NCI-H526 treated with DMSO at 0.1 percent for 48 hours (cell line): ENCODE results near the gene ANK3.
"Not testable (repeated sequence)": the region's sequence is repeated elsewhere in the genome, so short reads cannot be mapped to it uniquely, and the experiment has no call there.

Source experiments
- DNase-seq: peaks from one replicate; lab custom pipeline; 2025; lab: John Stamatoyannopoulos, UW

Gene ANK3

DNA sequence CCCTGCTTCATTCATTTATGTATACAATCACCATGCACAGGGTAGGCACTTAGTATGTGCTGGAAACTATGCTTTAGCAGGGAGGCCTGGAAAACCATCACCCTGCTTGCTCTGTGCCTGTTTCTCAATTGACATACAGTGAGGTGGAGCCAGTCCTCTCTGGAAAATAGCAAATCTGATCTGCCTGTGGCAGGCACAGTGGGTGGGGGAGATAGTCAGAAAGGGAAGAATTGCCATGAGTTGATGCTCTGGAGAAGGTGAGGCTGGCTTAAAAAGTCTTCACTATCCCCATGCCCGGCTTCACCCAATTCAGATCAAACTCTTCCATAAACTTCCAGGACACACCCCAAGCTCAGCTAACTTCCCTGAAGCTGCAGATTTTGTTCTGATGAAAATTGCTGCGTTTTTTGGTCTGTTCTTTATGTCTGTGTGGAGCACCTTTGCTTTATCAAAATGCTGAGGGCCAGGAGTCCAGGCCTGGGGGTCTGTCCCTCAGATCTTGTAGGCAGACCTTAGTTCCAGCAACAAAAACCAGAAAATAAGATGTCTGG, 84.8 kb downstream of the ANK3 start:
- DNase-seq, result no peak

DNA sequence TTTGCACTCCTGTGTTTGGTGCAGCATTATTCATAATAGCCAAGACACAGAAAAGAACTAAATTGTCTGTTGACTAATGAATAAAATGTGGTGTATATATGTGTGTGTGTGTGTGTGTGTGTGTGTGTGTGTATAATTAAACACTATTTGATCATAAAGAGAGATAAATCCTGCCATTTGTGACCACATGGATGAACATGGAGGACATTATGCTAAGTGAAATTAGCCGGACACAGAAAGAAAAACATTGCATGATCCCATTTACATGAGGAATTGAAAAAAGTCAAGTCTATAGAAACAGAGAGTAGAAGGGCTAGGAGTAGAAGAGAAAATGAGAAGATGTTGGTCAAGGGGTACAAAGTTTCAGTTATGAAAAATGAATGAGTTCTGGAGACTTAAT, 85.9 kb downstream of the ANK3 start:
- DNase-seq, result no peak

- DNase-seq, result no peak
Observed at GRCh38 chr10:60299961-60300883, 89.5 kb downstream of the ANK3 start.

- no peak for DNase-seq
Observed at GRCh38 chr10:60299390-60299778, 90.3 kb downstream of the ANK3 start.

DNA sequence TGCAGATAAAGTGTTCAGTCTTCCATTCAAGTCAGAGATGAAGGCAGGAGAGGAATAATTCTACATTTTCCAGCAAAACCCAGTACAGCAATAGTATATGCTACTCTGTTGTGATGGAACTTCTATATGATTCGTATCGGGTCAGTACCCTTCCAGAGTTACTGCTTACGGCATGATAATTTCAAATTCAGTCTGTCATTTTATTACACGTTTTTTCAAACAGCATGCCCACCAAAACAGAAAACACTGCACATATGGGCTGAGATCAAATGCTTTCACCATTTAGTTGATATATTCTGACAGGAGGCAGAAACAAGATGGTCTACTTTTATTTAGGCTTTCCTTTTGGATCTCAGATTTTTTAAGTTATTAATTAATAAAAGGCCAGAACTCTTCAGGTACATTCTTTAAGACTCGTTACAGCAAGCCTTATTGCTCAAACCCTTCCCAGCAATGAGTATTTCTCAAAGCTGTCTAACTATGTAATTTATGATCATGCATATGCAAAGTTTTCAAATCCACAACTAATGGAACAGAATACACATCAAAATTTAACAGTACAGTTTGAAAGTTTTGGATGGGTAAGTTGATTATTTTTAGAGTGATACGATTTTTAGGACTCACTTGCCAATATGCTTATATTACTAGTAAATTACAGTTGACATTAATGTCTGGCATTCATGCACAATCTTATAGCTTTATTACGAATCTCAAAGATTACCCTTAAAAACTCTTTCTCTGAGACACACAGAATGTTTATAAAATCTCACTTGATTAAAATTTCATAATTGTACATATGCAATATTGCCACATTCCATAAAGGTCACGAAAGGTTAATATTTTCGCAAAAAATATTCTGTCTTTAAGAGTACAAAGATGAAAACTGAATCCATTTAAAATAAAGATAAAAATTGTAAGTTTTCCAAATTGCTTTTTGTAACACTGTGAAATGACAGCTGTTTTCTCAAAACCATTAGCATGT, 91.0 kb downstream of the ANK3 start:
- DNase-seq, result no peak

- DNase-seq, result no peak
Observed at GRCh38 chr10:60296073-60296472, 93.6 kb downstream of the ANK3 start.

DNA sequence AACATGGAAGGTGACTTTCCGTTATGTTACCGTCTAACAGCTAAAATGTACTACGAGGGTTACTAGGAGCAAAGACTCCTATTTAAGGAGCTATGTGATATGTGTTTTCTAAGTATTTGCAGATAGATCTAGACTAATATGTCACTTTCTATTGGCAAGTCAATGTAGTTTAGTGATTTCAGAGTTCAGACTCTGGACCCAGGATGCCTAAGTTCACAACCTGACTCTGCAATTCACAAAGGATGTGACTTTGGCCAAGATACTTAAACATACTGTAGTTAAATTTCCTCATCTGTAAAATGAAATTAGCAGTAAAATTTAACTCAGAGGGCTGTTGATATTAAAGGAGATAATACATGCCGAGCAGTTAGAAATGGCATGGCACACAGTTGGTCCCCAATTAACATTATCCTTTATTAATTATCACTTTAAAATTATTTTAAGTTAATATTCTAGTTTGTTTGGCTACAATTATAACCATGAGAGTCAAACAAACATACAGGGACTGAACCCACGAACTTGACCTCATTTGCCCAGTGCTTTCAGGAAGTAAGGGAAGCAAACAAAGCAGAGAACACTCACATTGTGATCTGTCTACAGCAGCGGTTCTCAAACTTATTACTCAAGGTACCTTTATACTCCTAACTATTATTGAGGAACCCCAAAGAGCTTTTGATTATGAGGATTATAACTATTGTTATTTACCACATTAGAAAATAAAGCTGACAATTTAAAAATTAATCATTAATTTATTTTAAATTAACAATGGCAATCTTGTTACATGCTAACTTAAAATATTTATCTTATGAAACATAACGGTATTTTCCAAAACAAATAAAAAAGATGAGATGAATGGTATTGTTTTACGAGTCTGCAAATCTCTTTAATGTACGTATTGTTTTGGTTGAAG, 94.4 kb downstream of the ANK3 start:
- DNase-seq, result no peak

DNA sequence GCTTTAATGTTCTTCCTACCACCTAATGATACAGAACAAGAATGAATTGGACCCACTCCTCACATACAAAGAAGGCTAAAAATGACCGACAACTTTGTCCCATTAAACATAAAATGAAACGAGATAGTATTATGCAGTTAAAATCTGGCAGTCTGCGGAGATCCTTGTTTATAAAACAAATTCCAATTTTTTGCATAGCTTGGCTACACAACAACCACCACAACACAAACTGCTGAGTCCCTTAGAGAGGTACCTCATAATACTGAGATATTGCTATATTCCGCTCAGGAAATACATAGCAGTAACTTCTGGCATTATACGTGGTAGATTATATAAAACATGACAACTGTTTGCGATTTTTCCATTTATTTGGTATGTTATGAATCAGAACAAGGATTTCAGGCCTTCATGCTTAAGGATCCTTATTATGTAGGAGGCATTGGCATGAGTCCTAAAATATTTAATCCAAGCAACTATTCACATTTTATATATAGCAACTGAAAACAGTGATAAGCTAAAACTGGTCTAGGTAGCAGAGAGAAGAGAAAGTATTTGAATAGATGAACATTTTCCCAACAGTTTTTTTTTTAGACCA, 96.0 kb downstream of the ANK3 start:
- no peak for DNase-seq

- DNase-seq, result no peak
Observed at GRCh38 chr10:60292998-60293397, 96.7 kb downstream of the ANK3 start.

DNA sequence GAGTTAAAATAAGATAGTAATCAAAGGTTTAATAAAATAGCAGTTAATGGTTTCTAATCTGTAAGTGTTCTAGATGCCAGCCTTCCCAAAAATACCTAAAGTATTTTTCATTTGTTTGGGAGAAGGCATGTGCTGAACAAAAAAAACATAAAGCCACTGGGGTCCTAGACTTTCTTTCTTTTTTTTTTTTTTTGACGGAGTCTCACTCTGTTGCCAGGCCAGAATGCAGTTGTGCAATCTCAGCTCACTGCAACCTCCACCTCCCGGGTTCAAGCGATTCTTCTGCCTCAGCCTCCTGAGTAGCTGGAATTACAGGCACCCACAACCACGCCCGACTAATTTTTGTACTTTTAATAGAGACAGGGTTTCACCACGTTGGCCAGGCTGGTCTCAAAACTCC, 97.1 kb downstream of the ANK3 start:
- DNase-seq, result not testable (repeated sequence)

DNA sequence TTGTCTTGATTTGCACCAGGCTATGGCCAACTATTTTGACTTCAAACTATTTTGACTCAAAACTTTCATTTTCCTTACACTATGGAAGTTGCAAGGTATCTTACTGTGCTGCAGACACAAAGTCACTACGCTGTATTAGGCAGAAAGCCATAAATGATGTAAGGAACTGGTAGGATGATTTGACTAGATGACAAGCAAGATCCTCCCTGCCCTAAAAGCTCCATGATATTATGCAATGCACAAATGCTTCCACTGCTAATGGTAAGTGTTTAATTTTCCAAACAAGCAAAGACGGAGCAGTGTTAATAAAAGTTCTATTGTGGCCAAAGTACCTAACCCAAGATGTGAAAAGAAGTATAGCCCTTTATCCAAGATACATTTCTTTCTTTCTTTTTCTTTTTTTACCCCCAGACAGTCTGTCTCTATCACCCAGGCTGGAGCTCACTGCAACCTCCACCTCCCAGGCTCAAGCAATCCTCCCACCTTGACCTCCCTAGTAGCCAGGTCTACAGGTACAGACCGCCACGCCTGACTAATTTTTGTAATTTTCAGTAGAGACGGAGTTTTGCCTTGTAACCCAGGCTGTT, 98.2 kb downstream of the ANK3 start:
- DNase-seq, result no peak

GRCh38 chr10:60290558-60290957, 99.1 kb downstream of the ANK3 start:
- DNase-seq, result no peak

DNA sequence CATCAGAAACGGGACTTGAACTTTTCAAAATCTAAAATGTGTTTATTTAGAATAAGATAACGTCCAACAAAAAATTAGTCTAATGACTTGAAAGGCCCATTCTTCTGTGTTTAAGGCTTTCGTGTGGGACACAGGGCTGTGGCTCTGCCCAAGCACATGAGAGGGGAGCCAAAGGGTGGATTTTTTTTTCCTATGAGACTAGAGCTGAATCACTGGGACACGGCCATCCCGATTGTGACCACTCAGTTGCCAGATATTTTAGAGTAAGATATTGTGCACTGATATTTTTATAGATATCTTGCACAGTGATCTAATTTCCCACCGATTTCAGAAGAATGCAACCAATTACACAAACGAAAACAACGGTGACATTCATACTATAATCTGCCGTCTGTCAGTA, 99.9 kb downstream of the ANK3 start:
- no peak for DNase-seq

DNA sequence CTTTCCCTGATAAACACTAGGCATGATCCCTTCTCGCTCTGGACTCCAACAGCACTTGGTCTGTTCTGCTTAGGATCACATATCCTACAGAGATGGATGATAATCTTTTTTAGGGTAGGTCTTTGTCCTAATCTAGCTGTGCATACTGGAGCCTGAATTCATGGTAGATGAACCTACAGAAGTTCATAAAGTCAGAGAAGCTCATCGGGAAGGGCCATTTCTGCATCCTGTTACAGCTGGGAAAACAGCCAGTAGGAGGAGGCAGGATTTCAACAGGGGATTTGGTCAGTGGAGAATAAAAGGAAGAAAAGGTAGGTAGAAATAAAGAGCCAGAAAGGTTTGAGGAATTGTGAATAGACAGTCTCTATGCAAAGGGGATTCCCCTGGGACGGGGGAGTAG, 101.4 kb downstream of the ANK3 start:
- no peak for DNase-seq

DNA sequence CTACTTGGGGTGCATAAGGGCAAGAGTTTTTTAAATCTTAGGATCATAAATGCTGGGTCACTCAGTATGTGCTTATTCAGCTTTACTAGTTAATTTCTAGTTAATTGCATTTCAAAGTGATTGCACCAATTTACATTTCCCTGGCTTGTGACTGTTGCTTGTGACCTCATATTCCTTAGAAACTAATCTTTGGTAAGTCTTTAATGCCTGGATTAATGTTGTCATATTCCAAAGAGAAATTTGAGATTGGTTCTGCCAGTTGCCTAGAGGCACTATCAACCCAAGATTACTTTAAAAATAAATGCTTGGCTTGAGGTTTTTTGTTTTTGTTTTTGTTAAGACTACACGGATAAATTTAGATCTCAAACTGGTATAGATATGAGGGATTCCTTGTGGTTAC, 103.1 kb downstream of the ANK3 start:
- DNase-seq, result no peak

DNA sequence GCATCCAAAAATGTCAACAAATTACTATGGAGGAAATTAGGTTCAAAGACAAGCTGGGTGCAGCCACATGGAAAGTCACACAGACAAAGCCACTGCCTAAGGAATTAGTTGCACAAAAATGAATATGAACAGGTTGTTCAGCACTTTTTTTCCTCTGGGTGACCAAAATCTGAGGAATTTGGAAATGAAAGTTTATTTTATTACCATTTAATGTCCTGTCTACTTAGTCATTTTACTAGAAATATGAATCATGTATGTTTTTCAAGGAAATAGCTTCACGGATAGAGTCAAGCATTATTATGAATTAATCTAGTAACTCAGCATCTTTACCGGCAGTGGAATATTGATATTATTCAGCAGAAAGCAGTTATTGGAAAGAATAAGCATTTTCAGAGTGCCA, 106.3 kb downstream of the ANK3 start:
- no peak for DNase-seq

DNA sequence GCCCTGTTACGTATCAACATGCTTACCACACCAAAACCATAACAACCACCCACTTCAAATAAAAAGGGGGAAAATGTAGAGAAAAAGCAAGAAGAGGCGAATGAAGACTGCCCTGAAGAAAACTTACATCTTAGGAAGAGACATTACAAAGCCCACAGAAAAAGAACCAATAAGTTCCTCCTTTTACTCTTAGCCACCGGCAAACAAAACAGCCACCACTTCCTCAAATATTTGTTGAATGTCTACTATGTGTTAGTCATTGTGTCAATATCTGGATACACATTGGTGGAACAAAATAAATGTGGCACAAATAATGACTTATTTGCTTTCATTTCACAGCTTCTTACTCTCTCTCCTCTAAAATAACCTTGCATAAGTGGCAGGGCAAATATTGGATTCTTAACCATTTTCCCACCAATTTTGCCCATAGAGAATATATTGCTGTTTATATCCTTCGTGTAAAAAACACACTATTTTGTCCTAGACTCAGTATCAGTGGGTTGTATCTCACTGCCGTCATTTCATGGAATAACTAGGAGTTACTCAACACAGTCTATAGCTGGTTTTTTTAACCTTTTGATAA, 106.8 kb downstream of the ANK3 start:
- DNase-seq, result no peak

DNA sequence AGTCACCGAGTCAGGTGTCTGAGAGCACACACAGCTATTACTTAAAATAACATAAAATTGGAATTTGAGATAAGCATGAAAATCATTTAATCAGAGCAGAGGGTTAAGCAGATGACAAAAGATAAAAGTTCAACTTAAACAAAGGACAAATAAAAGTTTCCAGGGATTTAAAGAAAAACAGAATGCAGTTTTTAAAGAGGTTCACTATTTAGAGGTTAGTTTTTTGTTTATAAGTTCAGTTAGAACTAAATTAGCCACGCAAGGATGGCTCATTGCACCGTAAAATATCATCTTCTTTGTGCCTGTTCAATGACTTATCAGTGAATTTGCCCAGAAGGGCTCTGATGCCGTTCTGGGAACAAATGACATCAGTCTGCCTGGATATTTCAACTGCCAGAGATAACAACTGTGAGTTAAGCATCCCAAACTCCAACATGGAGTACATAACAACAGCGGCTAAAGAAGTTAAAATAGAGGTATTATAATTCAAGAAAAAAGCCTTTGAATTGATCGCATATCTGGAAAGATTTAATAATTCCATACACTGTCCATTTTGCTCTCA, 107.8 kb downstream of the ANK3 start:
- no peak for DNase-seq

GRCh38 chr10:60281331-60281730, 108.3 kb downstream of the ANK3 start:
- DNase-seq, result no peak

DNA sequence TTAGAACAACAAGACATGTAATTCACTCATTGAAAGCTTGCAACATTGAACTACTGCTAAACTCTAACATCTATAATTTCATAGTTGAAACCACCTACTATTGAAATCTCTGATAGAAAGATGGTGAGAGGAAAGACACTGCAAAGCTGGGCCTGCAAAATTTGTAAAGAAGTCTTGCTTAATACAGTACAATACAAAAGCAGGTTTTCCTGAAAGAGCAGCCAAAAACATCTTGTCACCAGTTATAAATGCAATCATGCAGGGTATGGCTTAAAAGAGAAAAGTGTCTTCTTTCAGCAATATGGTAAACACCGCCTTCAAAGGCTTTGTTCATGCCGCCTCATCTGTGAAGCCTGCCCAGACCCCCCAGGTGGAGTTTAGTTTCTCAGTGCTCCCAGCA, 109.2 kb downstream of the ANK3 start:
- no peak for DNase-seq
